Upper lobe of left lung (tissue), 6 donors: ENCODE data around the gene TBXAS1. TPM values are rescaled to one million over a fixed set of nuclear protein-coding genes. Genes with fewer than 3 reads are reported as not detected.

ENCODE experiments used
- ATAC-seq, 2 donors: fragments of 200-7000 bp; cut with Tn5 transposase; one replicate each; pipeline ENCODE4 v1.9.1; 2022; ENCODE audit warnings: mild to moderate bottlenecking in 2 of 2, moderate library complexity in 2 of 2; ENCODE audit not compliant: low FRiP score in 2 of 2
- DNase-seq, 2 donors: peaks; one replicate each; pipeline ENCODE4 v3.0.0-alpha.2; 2019 to 2020
- H3K27ac ChIP-seq, 4 donors: fragments of 200-600 bp; sonication (generic); one replicate each; pipeline ENCODE4 v1.5.1; 2016 to 2019
- H3K27me3 ChIP-seq, 4 donors: fragments of 200-600 bp; sonication (generic); one replicate each; pipeline ENCODE4 v1.5.1; 2017 to 2019
- H3K36me3 ChIP-seq, 4 donors: fragments of 200-600 bp; sonication (generic); one replicate each; pipeline ENCODE4 v1.5.1; 2016 to 2019
- H3K4me1 ChIP-seq, 4 donors: fragments of 200-600 bp; sonication (generic); one replicate each; pipeline ENCODE4 v1.5.1; 2018 to 2019
- H3K4me3 ChIP-seq, 4 donors: fragments of 200-600 bp; sonication (generic); one replicate each; pipeline ENCODE4 v1.5.1; 2017 to 2019; ENCODE audit warnings: mild to moderate bottlenecking in 2 of 4, moderate library complexity in 1 of 4
- H3K9me3 ChIP-seq, 4 donors: fragments of 200-600 bp; sonication (generic); one replicate each; pipeline ENCODE4 v1.5.1; 2018 to 2019
- CTCF ChIP-seq, 6 experiments: fragments of 450-650 bp in 4 of 6; fragments of 200-600 bp in 2 of 6; sonication (generic) in 2 of 6; IDR thresholded peaks; one replicate each; pipeline ENCODE4 v1.5.1; 2016 to 2019; ENCODE audit warnings: antibody characterized with exemption in 6 of 6
- EP300 ChIP-seq, 4 donors: sonication (generic); formaldehyde crosslinking; IDR thresholded peaks; one replicate each; pipeline ENCODE4 v1.5.1; 2017; ENCODE audit warnings: antibody characterized with exemption in 4 of 4, control low read depth in 2 of 4
- POLR2A ChIP-seq, 4 donors: fragments of 450-650 bp; IDR thresholded peaks; one replicate each; pipeline ENCODE4 v1.5.1; 2016 to 2017; ENCODE audit warnings: antibody characterized with exemption in 4 of 4, mild to moderate bottlenecking in 2 of 4
- POLR2AphosphoS5 ChIP-seq, 2 donors: sonication (generic); formaldehyde crosslinking; IDR thresholded peaks; one replicate each; pipeline ENCODE4 v1.5.1; 2017; ENCODE audit warnings: antibody characterized with exemption in 2 of 2
- WGBS, 2 donors: methylation state at CpG; one replicate each; pipeline ENCODE4 v1.1.5; 2017 to 2018; 5-methylcytosine and 5-hydroxymethylcytosine counted together
- total RNA-seq, 6 donors: library from RNA; depleted of rRNA in 4 of 6; stranded (reverse); fragments of >200 nt in 4 of 6; gene quantifications; one replicate each; pipeline versions ENCODE4 v1.1.0 to v1.2.1, GENCODE V29; 2016 to 2021
- donor health status: DM: no; HTN: no; CAD: no; lungs with moderate emphysema.
- donor health status: DM: no; HTN: yes; CAD: no; lungs with severe emphysema.

TBXAS1 gene
- total RNA-seq, 6 donors from 2014 or later = 62.8 to 317 (median 85.6) TPM

- 92 to 93% methylated on average over 5 of the region's 5 CpGs for WGBS, 2 donors
- Histone ChIP-seq H3K27me3 (no peaks in the 10 kb centered on the region), H3K9me3 (no peaks in the 10 kb centered on the region), H3K36me3 (no peaks in the 10 kb centered on the region), H3K27ac (no peak overlapping the region), H3K4me1 (peaks cover 0 to 9% (median 4%) of the 10 kb centered on the region in 4 donors), H3K4me3 (no peak overlapping the region)
- TF ChIP-seq POLR2A (IDR thresholded peaks at IDR 0.05) (no peak), EP300 (IDR thresholded peaks at IDR 0.05) (no peak), POLR2AphosphoS5 (IDR thresholded peaks at IDR 0.05) (no peak), CTCF (IDR thresholded peaks at IDR 0.05) (no peak)
- ATAC-seq = no peak
- DNase-seq = no peak
Observed at GRCh38 chr7:139889186-139889871, 60.3 kb downstream of the TBXAS1 start.

- no peaks in the 10 kb centered on the region for H3K36me3 ChIP-seq
- ATAC-seq (no peak), DNase-seq (no peak)
- WGBS, 2 donors = 88 to 94% methylated on average over 1 of the region's 1 CpG
- no peaks in the 10 kb centered on the region for H3K27me3 ChIP-seq
- no peak overlapping the region for H3K27ac ChIP-seq
- no peak for TF ChIP-seq EP300 (IDR thresholded peaks at IDR 0.05)
- no peak for TF ChIP-seq POLR2A (IDR thresholded peaks at IDR 0.05)
- no peak for TF ChIP-seq POLR2AphosphoS5 (IDR thresholded peaks at IDR 0.05)
- no peak for TF ChIP-seq CTCF (IDR thresholded peaks at IDR 0.05)
- H3K4me1 ChIP-seq = peaks cover 0 to 10% (median 0%) of the 10 kb centered on the region in 4 donors
- H3K4me3 ChIP-seq = no peak overlapping the region
- H3K9me3 ChIP-seq = no peaks in the 10 kb centered on the region
Observed at GRCh38 chr7:139893461-139893860, 64.4 kb downstream of the TBXAS1 start.

- TF ChIP-seq EP300 (IDR thresholded peaks at IDR 0.05) (no peak), POLR2AphosphoS5 (IDR thresholded peaks at IDR 0.05) (no peak), CTCF (IDR thresholded peaks at IDR 0.05) (no peak), POLR2A (IDR thresholded peaks at IDR 0.05) (no peak)
- H3K27ac ChIP-seq = no peak overlapping the region
- WGBS, 2 donors = 86 to 89% methylated on average over 4 of the region's 4 CpGs
- no peaks in the 10 kb centered on the region for H3K36me3 ChIP-seq
- peaks cover 0 to 10% (median 0%) of the 10 kb centered on the region in 4 donors for H3K4me1 ChIP-seq
- H3K27me3 ChIP-seq = no peaks in the 10 kb centered on the region
- ATAC-seq = no peak
- no peak overlapping the region for H3K4me3 ChIP-seq
- DNase-seq = no peak
- H3K9me3 ChIP-seq = no peaks in the 10 kb centered on the region
Observed at GRCh38 chr7:139893999-139894398, 64.9 kb downstream of the TBXAS1 start.

- no peak for ATAC-seq
- no peak overlapping the region for H3K4me3 ChIP-seq
Observed at GRCh38 chr7:139895141-139895829, 66.2 kb downstream of the TBXAS1 start.

More at GRCh38 chr7:139895141-139895829, 66.2 kb downstream of the TBXAS1 start:
- no peak overlapping the region for H3K27ac ChIP-seq
- H3K36me3 ChIP-seq = no peaks in the 10 kb centered on the region
- no peak for TF ChIP-seq POLR2AphosphoS5 (IDR thresholded peaks at IDR 0.05)
- no peak for TF ChIP-seq CTCF (IDR thresholded peaks at IDR 0.05)
- no peak for TF ChIP-seq EP300 (IDR thresholded peaks at IDR 0.05)
- TF ChIP-seq POLR2A (IDR thresholded peaks at IDR 0.05) = no peak
- no peaks in the 10 kb centered on the region for H3K9me3 ChIP-seq
- DNase-seq = no peak
- H3K27me3 ChIP-seq = no peaks in the 10 kb centered on the region
- H3K4me1 ChIP-seq = peaks cover 0 to 10% (median 0%) of the 10 kb centered on the region in 4 donors
- WGBS, 2 donors = 91 to 92% methylated on average over 5 to 6 of the region's 6 CpGs
